H9 (cell line): ENCODE data around the gene KLHL18. TPM values are rescaled to one million over a fixed set of nuclear protein-coding genes. Genes with fewer than 3 reads are reported as not detected.

Source experiments
- DNase-seq: peaks from one replicate; pipeline ENCODE4 v3.0.0-alpha.2; 2017
- H2AFZ ChIP-seq: one replicate; pipeline ENCODE4 v1.6.1; 2013; ENCODE audit warnings: mild to moderate bottlenecking, low read length, control low read depth, moderate library complexity
- H2AK5ac ChIP-seq: 2 replicates; pipeline ENCODE4 v1.6.1; 2013; ENCODE audit warnings: low read length, control low read depth, mixed read lengths; ENCODE audit not compliant: insufficient read length
- H2BK120ac ChIP-seq: one replicate; pipeline ENCODE4 v1.6.1; 2013; ENCODE audit warnings: low read depth, mild to moderate bottlenecking, low read length, control low read depth, inconsistent platforms; ENCODE audit not compliant: poor library complexity, severe bottlenecking
- H2BK12ac ChIP-seq: 2 replicates; pipeline ENCODE4 v1.6.1; 2013; ENCODE audit warnings: low read length, control low read depth, mixed read lengths, low read depth; ENCODE audit not compliant: insufficient read length
- H2BK15ac ChIP-seq: 2 replicates; pipeline ENCODE4 v1.6.1; 2013; ENCODE audit warnings: low read depth, low read length, control low read depth
- H2BK20ac ChIP-seq: one replicate; pipeline ENCODE4 v1.6.1; 2013; ENCODE audit warnings: low read depth, mild to moderate bottlenecking, low read length, control low read depth, inconsistent platforms; ENCODE audit not compliant: poor library complexity, severe bottlenecking
- H2BK5ac ChIP-seq: 2 replicates; pipeline ENCODE4 v1.6.1; 2013; ENCODE audit warnings: low read length, control low read depth, mixed read lengths; ENCODE audit not compliant: insufficient read length
- H3K14ac ChIP-seq: 2 replicates; pipeline ENCODE4 v1.6.1; 2013; ENCODE audit warnings: low read length, control low read depth; ENCODE audit not compliant: insufficient read depth
- H3K18ac ChIP-seq: 2 replicates; pipeline ENCODE4 v1.6.1; 2013; ENCODE audit warnings: low read depth, mild to moderate bottlenecking, mixed read lengths, low read length, control low read depth; ENCODE audit not compliant: insufficient read length
- H3K23ac ChIP-seq: 2 replicates; pipeline ENCODE4 v1.6.1; 2013; ENCODE audit warnings: low read length, control low read depth, mixed read lengths, low read depth; ENCODE audit not compliant: insufficient read length
- H3K23me2 ChIP-seq: 2 replicates; pipeline ENCODE4 v1.6.1; 2013; ENCODE audit warnings: low read depth, mild to moderate bottlenecking, mixed read lengths, low read length, control low read depth; ENCODE audit not compliant: insufficient read length, poor library complexity, severe bottlenecking
- H3K27ac ChIP-seq: 2 replicates; pipeline ENCODE4 v1.5.1; 2013; ENCODE audit warnings: low read length, control low read depth, mixed read lengths, low read depth; ENCODE audit not compliant: insufficient read length
- H3K27me3 ChIP-seq: 2 replicates; pipeline ENCODE4 v1.6.1; 2013; ENCODE audit warnings: low read length, control low read depth, inconsistent platforms; ENCODE audit not compliant: insufficient read depth
- H3K4ac ChIP-seq: 2 replicates; pipeline ENCODE4 v1.6.1; 2013; ENCODE audit warnings: low read depth, mild to moderate bottlenecking, control low read depth, inconsistent platforms, low read length, moderate library complexity
- H3K4me1 ChIP-seq: 2 replicates; pipeline ENCODE4 v1.6.1; 2013; ENCODE audit warnings: low read length, control low read depth, inconsistent platforms; ENCODE audit not compliant: insufficient read depth
- H3K4me2 ChIP-seq: 2 replicates; pipeline ENCODE4 v1.6.1; 2013; ENCODE audit warnings: low read length, control low read depth, mixed read lengths; ENCODE audit not compliant: insufficient read length, insufficient read depth
- H3K56ac ChIP-seq: 2 replicates; pipeline ENCODE4 v1.6.1; 2013; ENCODE audit warnings: low read depth, mild to moderate bottlenecking, mixed read lengths, low read length, control low read depth; ENCODE audit not compliant: insufficient read length
- H3K79me1 ChIP-seq: 2 replicates; pipeline ENCODE4 v1.6.1; 2013; ENCODE audit warnings: low read depth, mild to moderate bottlenecking, moderate library complexity, low read length, control low read depth, inconsistent platforms; ENCODE audit not compliant: insufficient read depth, poor library complexity, severe bottlenecking
- H3K79me2 ChIP-seq: 2 replicates; pipeline ENCODE4 v1.6.1; 2013; ENCODE audit warnings: low read length, control low read depth, inconsistent platforms; ENCODE audit not compliant: insufficient read depth
- H3K9ac ChIP-seq: 2 replicates; pipeline ENCODE4 v1.6.1; 2013; ENCODE audit warnings: low read length, control low read depth, mixed read lengths; ENCODE audit not compliant: insufficient read length; ENCODE audit errors: extremely low read depth
- H3K9me3 ChIP-seq: one replicate; pipeline ENCODE4 v1.6.1; 2013; ENCODE audit warnings: low read depth, low read length, inconsistent platforms; ENCODE audit not compliant: control insufficient read depth
- H3T11ph ChIP-seq: one replicate; pipeline ENCODE4 v1.6.1; 2013; ENCODE audit warnings: mild to moderate bottlenecking, low read length, control low read depth, inconsistent platforms
- H4K20me1 ChIP-seq: one replicate; pipeline ENCODE4 v1.6.1; 2013; ENCODE audit not compliant: control insufficient read depth, insufficient read length, insufficient read depth
- H4K5ac ChIP-seq: 2 replicates; pipeline ENCODE4 v1.6.1; 2013; ENCODE audit warnings: low read depth, mild to moderate bottlenecking, mixed read lengths, low read length, control low read depth; ENCODE audit not compliant: insufficient read length
- H4K8ac ChIP-seq: replicated peaks from 2 replicates; pipeline ENCODE4 v1.6.1; 2013; ENCODE audit warnings: low read length, control low read depth, mixed read lengths, low read depth; ENCODE audit not compliant: insufficient read length
- H4K91ac ChIP-seq: 2 replicates; pipeline ENCODE4 v1.6.1; 2013; ENCODE audit warnings: low read depth, mild to moderate bottlenecking, moderate library complexity, mixed read lengths, low read length, control low read depth; ENCODE audit not compliant: insufficient read length
- H3K27ac Mint-ChIP-seq, 3 experiments: 2 replicates in 2 of 3; 3 replicates in 1 of 3; pipeline ENCODE4 v1.8.0; 2020 to 2021; ENCODE audit warnings: mixed read lengths in 3 of 3, mild to moderate bottlenecking in 1 of 3, moderate library complexity in 1 of 3
- H3K27me3 Mint-ChIP-seq: 2 replicates; pipeline ENCODE4 v1.8.0; 2021; ENCODE audit warnings: low read depth, mild to moderate bottlenecking, moderate library complexity, mixed read lengths
- H3K36me3 Mint-ChIP-seq, 3 experiments: 2 replicates in 2 of 3; 3 replicates in 1 of 3; pipeline ENCODE4 v1.8.0; 2020 to 2021; ENCODE audit warnings: low read depth in 3 of 3, mixed read lengths in 3 of 3; ENCODE audit not compliant: insufficient read depth in 1 of 3
- H3K4me1 Mint-ChIP-seq, 2 experiments: 2 replicates each; pipeline ENCODE4 v1.8.0; 2020; ENCODE audit warnings: mixed read lengths in 2 of 2
- H3K4me3 Mint-ChIP-seq, 2 experiments: 2 replicates in 1 of 2; 3 replicates in 1 of 2; pipeline ENCODE4 v1.8.0; 2020 to 2021; ENCODE audit warnings: mild to moderate bottlenecking in 2 of 2, mixed read lengths in 2 of 2, moderate library complexity in 1 of 2
- H3K9me3 Mint-ChIP-seq, 2 experiments: 2 replicates in 1 of 2; 3 replicates in 1 of 2; pipeline ENCODE4 v1.8.0; 2020; ENCODE audit warnings: mild to moderate bottlenecking in 2 of 2, mixed read lengths in 2 of 2, moderate library complexity in 1 of 2
- WGBS: extraction: QIAGEN DNeasy Blood & Tissue Kit; methylation state at CpG from one replicate; pipeline ENCODE4 v1.1.7; 2013; ENCODE audit warnings: missing lambda C conversion rate, low lambda C conversion rate, mixed read lengths; ENCODE audit not compliant: insufficient read length; ENCODE audit errors: extremely low coverage; 5-methylcytosine and 5-hydroxymethylcytosine counted together
- total RNA-seq: library from RNA; stranded (reverse); gene quantifications from 2 replicates; pipeline ENCODE4 v1.2.1, GENCODE V29; 2021
- TF ChIP-seq, protein P1 (sequence below): fragments of 200-600 bp; sonication (generic); conservative IDR thresholded peaks from 3 replicates; pipeline ENCODE4 v1.8.0; 2021; ENCODE audit warnings: antibody characterized with exemption, mild to moderate bottlenecking

KLHL18 gene
- total RNA-seq, 1 experiment from 2014 or later: 55.3 TPM

DNA sequence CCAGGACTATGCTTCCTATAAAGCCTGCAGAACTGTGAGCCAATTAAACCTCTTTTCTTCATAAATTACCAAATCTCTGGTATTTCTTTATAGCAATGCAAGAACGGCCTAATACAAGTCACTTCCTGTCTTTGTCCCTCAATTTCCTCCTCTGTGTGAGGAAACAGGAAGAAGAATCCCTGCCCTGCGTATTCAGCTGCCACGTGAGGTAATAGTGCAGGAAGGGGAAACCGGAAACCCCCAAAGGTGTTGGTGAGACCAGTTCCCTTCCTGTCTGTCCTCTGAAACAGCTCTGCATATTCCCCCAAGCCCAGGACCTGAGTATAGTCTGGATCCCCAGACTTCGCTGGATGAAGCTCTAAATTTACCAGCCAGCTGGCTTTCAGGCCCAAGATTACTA, 80.0 kb downstream of the KLHL18 start:
- no peak overlapping the region for H3K56ac ChIP-seq
- H3K4me1 ChIP-seq: no peaks in the 10 kb centered on the region
- H3K23ac ChIP-seq: no peak overlapping the region
- no peak overlapping the region for H3K4ac ChIP-seq
- TF ChIP-seq, protein P1, sequence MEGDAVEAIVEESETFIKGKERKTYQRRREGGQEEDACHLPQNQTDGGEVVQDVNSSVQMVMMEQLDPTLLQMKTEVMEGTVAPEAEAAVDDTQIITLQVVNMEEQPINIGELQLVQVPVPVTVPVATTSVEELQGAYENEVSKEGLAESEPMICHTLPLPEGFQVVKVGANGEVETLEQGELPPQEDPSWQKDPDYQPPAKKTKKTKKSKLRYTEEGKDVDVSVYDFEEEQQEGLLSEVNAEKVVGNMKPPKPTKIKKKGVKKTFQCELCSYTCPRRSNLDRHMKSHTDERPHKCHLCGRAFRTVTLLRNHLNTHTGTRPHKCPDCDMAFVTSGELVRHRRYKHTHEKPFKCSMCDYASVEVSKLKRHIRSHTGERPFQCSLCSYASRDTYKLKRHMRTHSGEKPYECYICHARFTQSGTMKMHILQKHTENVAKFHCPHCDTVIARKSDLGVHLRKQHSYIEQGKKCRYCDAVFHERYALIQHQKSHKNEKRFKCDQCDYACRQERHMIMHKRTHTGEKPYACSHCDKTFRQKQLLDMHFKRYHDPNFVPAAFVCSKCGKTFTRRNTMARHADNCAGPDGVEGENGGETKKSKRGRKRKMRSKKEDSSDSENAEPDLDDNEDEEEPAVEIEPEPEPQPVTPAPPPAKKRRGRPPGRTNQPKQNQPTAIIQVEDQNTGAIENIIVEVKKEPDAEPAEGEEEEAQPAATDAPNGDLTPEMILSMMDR: no peak
- Mint-ChIP-seq H3K9me3 (peaks cover 29% of the 10 kb centered on the region in 2 experiments), H3K4me3 (no peak overlapping the region), H3K27me3 (no peaks in the 10 kb centered on the region; the same call in 1 of the 2 replicates), H3K27ac (peak overlapping the region in 2 of 3 experiments; percentile 64 to 84; a peak in 3 of 7 replicates), H3K36me3 (peaks cover 22 to 28% (median 27%) of the 10 kb centered on the region in 3 experiments), H3K4me1 (peaks cover 0 to 8% of the 10 kb centered on the region in 2 experiments; a peak in 2 of 4 replicates)
- no peaks in the 10 kb centered on the region for H3K79me2 ChIP-seq
- H2BK12ac ChIP-seq: no peak overlapping the region
- no peak overlapping the region for H2BK120ac ChIP-seq
- no peak overlapping the region for H3K27ac ChIP-seq
- no peak overlapping the region for H2AFZ ChIP-seq
- no peaks in the 10 kb centered on the region for H3K23me2 ChIP-seq
- no peaks in the 10 kb centered on the region for H3K27me3 ChIP-seq
- H3K9me3 ChIP-seq: peaks cover 11% of the 10 kb centered on the region
- no peak for DNase-seq
- no peak overlapping the region for H4K8ac ChIP-seq
- H3K18ac ChIP-seq: no peak overlapping the region
- H4K91ac ChIP-seq: no peak overlapping the region
- H3K9ac ChIP-seq: no peak overlapping the region
- H4K20me1 ChIP-seq: no peaks in the 10 kb centered on the region
- no peak overlapping the region for H4K5ac ChIP-seq
- H3K79me1 ChIP-seq: no peaks in the 10 kb centered on the region
- H3T11ph ChIP-seq: no peak overlapping the region
- WGBS: no CpG with 5 or more reads among the region's 5 CpGs
- H2AK5ac ChIP-seq: no peak overlapping the region
- H2BK15ac ChIP-seq: no peak overlapping the region
- H3K4me2 ChIP-seq: no peak overlapping the region
- H2BK20ac ChIP-seq: no peak overlapping the region
- no peak overlapping the region for H3K14ac ChIP-seq
- H2BK5ac ChIP-seq: no peak overlapping the region
